NCI-H2081 treated with DMSO at 0.1 percent for 48 hours (cell line): Measurements from ENCODE around the gene SCNN1B.

ENCODE experiments used
- DNase-seq: peaks from one replicate; lab custom pipeline; 2025; lab: John Stamatoyannopoulos, UW

SCNN1B gene

GRCh38 chr16:23321206-23321875 is 19.2 kb downstream of the SCNN1B start:
- no peak for DNase-seq

DNA sequence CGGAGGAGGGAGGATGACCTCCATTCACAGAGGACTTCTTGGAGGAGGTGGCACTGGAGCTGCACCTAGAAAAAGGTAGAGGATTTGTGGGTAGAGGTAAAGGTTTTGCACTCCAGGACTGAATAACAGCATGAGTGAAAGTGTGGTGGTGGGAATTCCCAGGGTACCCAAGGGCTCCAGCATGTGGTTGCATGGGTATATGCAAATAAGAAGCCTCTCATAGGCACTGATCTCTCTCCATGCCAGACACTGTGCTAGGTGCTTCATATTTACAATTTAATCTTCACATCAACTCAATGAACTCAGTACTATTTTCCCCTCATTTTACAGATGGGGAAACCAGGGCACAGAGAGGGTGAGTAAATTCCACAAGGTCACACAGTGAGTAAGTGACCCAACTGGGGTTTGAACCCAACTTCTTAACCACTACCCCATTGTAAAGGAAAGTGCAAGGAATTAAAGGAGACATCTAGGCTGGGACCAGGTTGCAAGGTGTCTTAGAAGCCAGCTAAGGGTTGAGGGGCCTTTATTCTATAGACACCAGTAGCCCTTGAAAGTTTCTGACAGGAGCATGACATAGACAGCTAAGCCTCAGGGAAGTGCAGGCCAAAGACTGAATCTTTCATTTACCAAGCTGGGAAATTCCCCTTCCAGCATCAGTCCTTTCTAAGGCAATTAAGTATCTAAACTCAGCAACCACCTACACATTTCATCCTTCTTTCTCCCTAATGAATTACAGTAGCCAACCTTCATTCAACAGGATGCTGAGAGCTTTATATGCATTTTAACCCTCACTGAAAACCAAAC is 21.3 kb downstream of the SCNN1B start:
- DNase-seq, result no peak

DNA sequence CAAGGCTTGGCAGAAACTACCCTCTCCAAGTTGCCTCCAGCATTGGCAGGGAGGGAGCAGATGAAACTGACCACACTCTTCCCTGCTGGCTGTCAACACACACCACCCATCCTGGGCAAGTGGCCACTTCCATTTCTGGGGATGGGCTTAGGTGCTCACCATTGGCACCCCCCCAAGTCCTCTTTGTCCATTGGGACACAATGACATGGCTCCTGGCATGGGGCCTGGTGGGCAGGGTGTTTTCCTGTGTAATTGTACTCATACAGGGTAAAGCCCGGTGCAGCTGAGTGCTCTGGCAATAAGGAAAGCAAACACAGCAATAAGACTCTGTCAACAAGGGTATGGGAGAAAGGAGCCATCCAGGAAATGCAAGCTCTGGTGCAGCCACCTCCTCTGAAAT is 22.6 kb downstream of the SCNN1B start:
- DNase-seq, result peak; percentile 96

GRCh38 chr16:23327836-23328235 is 25.7 kb downstream of the SCNN1B start:
- no peak for DNase-seq

- DNase-seq, result no peak
Measured at GRCh38 chr16:23330161-23330560, 28.1 kb downstream of the SCNN1B start.

DNA sequence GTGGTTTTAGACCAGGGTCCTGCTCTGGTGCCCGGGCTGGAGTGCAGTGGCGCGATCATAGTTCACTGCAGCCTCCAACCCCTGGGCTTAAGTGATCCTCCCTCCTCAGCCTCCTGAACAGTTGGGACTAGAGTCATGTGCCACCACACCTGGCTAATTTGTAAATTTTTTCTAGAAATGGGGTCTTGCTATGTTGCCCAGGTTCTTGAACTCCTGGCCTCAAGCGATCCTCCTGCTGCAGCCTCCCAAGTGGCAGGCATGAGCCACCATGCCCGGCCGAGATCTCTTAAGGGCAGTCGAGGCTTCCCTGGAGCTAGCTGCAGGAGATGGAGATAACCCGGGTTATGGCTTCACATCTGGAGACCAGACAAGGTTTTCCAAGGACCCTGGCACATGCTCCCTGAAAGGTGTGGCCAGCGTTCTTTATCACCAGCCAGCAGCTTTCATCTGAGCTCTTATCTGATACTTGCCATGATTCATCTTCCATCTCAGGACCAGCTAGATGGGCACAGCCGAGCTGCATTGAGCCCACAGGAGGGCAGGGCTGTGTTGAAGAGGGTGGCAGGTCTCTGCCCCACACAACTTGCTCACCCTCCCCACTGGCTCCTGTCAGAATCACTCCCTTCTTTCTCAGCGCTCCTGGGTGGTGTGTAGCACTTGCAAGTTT is 28.6 kb downstream of the SCNN1B start:
- DNase-seq, result no peak

DNA sequence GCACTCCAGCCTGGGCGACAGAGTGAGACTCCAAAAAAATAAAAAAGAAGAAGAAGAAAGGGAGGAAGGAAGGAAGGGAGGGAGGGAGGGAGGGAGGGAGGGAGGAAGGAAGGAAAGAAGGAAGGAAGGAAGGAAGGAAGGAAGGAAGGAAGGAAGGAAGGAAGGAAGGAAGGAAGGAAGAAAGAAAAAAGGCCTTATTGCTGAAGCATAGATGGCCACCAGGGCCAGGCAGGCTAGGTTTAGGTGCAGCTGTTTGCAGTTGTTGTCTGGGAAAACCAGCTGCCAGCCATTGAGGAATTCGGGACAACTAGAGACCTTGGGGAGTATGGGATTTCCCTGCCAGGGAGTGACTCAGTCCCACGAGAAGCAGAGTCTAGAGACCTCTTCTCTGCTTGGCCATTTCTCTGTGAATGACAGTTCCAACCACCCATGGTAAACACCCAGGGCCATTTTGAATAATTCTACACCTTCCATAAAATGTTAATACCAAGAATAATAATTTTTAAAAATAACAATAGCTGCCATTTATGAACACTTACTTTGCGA is 31.0 kb downstream of the SCNN1B start:
- no peak for DNase-seq

- no peak for DNase-seq
Measured at GRCh38 chr16:23333831-23334456, 31.8 kb downstream of the SCNN1B start.

GRCh38 chr16:23334457-23334853 is 32.4 kb downstream of the SCNN1B start:
- DNase-seq, result no peak

DNA sequence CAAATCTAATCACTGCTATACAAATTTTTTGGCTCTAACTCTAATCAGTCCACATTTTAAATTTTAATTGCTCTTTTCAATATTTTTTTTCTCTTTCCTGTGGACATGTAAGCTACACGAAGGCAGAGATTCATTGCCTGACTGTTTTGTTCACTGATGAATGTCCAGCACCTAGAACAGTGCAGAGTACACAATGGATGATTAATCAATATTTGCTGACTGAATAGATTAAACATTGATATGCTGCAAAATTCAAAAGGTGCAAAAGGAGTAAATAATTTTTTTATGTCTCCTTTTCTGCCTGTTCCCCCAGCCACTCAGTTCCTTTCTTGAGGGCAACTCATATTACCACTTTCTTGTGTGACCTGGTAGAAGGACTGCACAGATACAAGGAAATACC is 32.8 kb downstream of the SCNN1B start:
- DNase-seq, result no peak

GRCh38 chr16:23337836-23338550 is 35.9 kb downstream of the SCNN1B start:
- no peak for DNase-seq

- no peak for DNase-seq
Measured at GRCh38 chr16:23339787-23340186, 37.7 kb downstream of the SCNN1B start.

- DNase-seq, result no peak
Measured at GRCh38 chr16:23342083-23342640, 40.1 kb downstream of the SCNN1B start.

- no peak for DNase-seq
Measured at GRCh38 chr16:23343643-23344612, 41.8 kb downstream of the SCNN1B start.

- no peak for DNase-seq
Measured at GRCh38 chr16:23345237-23345636, 43.1 kb downstream of the SCNN1B start.

GRCh38 chr16:23348579-23349469 is 46.7 kb downstream of the SCNN1B start:
- DNase-seq, result no peak

GRCh38 chr16:23351360-23351759 is 49.3 kb downstream of the SCNN1B start:
- no peak for DNase-seq

DNA sequence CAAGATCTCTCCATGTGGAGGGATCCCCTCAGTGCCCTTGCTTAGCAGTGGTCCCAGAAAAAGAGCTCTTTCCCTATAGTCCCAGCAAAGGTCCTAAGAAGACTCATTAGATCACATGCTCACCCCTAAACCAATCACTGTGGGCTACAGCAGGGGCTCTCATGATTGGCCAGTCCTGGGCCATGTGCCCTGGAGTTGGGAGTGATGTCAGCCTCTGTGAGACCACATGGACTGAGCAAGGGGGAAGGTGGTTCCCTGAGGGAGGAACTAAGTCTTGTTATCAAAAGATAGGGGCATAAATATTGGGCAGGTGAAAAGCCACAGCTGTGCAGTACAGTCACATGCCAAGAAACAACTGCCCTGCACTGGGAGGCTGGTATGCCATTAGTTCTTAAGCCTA is 51.3 kb downstream of the SCNN1B start:
- DNase-seq, result no peak

DNA sequence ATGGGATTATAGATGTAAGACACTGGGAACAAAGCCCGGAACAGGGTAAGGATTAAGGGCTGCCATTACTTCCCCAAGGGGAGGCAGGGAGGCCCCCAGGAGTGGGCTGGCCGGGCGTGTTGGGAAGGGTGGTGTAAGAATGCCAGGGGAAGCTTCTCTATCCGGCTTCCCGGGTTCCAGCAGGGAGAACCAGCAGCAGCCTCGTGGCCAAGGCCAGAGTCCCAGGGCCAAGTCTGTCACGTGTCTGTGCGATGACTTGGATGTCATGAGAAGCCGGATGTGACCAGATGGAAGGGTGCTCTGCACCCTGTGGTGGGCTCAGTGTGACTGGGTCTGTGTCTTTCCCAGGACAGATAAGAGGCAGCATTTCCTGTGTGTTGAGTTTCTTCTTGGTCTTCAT is 52.1 kb downstream of the SCNN1B start:
- no peak for DNase-seq
